IMR-90 (cell line): Measurements from ENCODE around the gene IRF2BP2. TPM values are rescaled to one million over a fixed set of nuclear protein-coding genes. Genes with fewer than 3 reads are reported as not detected.

ENCODE experiments used
- ATAC-seq: fragments of 200-7000 bp; cut with Tn5 transposase; 2 replicates; pipeline ENCODE4 v1.9.1; 2020; ENCODE audit warnings: low read depth, mild to moderate bottlenecking, moderate library complexity
- BruUV-seq: library from RNA; stranded (reverse); fragments of 400-500 nt; replicated peaks from 2 replicates; lab custom pipeline; 2021; lab: Mats Ljungman, UMichigan
- CTCF ChIA-PET: fragments of 300-600 bp; formaldehyde crosslinking; extraction: SDS; loops from one replicate; lab custom pipeline; 2021; ENCODE audit warnings: antibody characterized with exemption; lab: Yijun Ruan, JAX
- POLR2A ChIA-PET: fragments of 300-600 bp; sonication (Branson Sonifier 250); formaldehyde crosslinking; loops from one replicate; lab custom pipeline; 2022; ENCODE audit warnings: antibody characterized with exemption; ENCODE audit not compliant: unreplicated experiment; lab: Charles Lee
- DNase-seq: peaks from one replicate; pipeline ENCODE4 v3.0.0; 2013
- H2AFZ ChIP-seq: replicated peaks from 2 replicates; pipeline ENCODE3; 2013; ENCODE audit warnings: low read length, mild to moderate bottlenecking; ENCODE audit not compliant: poor library complexity
- H2AK5ac ChIP-seq: 2 replicates; pipeline ENCODE4 v1.6.1; 2013; ENCODE audit warnings: low read depth, low read length, inconsistent platforms
- H2AK9ac ChIP-seq: replicated peaks from 2 replicates; pipeline ENCODE3; 2013; ENCODE audit warnings: mild to moderate bottlenecking, low read depth, low read length, moderate library complexity; ENCODE audit not compliant: poor library complexity
- H2BK120ac ChIP-seq: 2 replicates; pipeline ENCODE4 v1.6.1; 2013; ENCODE audit warnings: low read depth, low read length, inconsistent platforms
- H2BK15ac ChIP-seq: 3 replicates; pipeline ENCODE4 v1.6.1; 2013; ENCODE audit warnings: low read depth, low read length, inconsistent platforms
- H2BK20ac ChIP-seq: 2 replicates; pipeline ENCODE4 v1.6.1; 2013; ENCODE audit warnings: low read depth, mild to moderate bottlenecking, inconsistent platforms, low read length, moderate library complexity
- H2BK5ac ChIP-seq: 2 replicates; pipeline ENCODE4 v1.6.1; 2013; ENCODE audit warnings: mild to moderate bottlenecking, low read depth, low read length, inconsistent platforms; ENCODE audit not compliant: poor library complexity, severe bottlenecking
- H3K14ac ChIP-seq: replicated peaks from 2 replicates; pipeline ENCODE4 v1.6.1; 2013; ENCODE audit warnings: low read depth, low read length, inconsistent platforms
- H3K18ac ChIP-seq: 2 replicates; pipeline ENCODE4 v1.6.1; 2013; ENCODE audit warnings: low read depth, low read length, control low read depth
- H3K23ac ChIP-seq: 2 replicates; pipeline ENCODE4 v1.6.1; 2013; ENCODE audit warnings: low read depth, low read length, inconsistent platforms
- H3K27ac ChIP-seq: 2 replicates; pipeline ENCODE4 v1.5.1; 2013; ENCODE audit warnings: mild to moderate bottlenecking, control low read depth, low read length; ENCODE audit not compliant: insufficient read depth
- H3K27me3 ChIP-seq: 2 replicates; pipeline ENCODE4 v1.6.1; 2013; ENCODE audit warnings: low read length; ENCODE audit not compliant: control insufficient read depth, insufficient read depth
- H3K36me3 ChIP-seq: 2 replicates; pipeline ENCODE4 v1.6.1; 2013; ENCODE audit warnings: low read length, mixed read lengths; ENCODE audit not compliant: control insufficient read depth, insufficient read depth
- H3K4ac ChIP-seq: 2 replicates; pipeline ENCODE4 v1.6.1; 2013; ENCODE audit warnings: low read depth, low read length, inconsistent platforms
- H3K4me1 ChIP-seq: 2 replicates; pipeline ENCODE4 v1.6.1; 2013; ENCODE audit warnings: low read length, mixed read lengths; ENCODE audit not compliant: control insufficient read depth, insufficient read depth
- H3K4me2 ChIP-seq: 2 replicates; pipeline ENCODE4 v1.6.1; 2013; ENCODE audit warnings: low read depth, mild to moderate bottlenecking, control low read depth, low read length, moderate library complexity
- H3K4me3 ChIP-seq: 2 replicates; pipeline ENCODE4 v1.5.1; 2013; ENCODE audit warnings: low read depth, mild to moderate bottlenecking, control low read depth, low read length, moderate library complexity; ENCODE audit not compliant: insufficient read depth
- H3K56ac ChIP-seq: 2 replicates; pipeline ENCODE4 v1.6.1; 2013; ENCODE audit warnings: low read length, inconsistent platforms; ENCODE audit not compliant: insufficient read depth; ENCODE audit errors: extremely low read depth
- H3K79me1 ChIP-seq, 2 experiments: 2 replicates each; pipeline ENCODE4 v1.6.1; 2013; ENCODE audit warnings: low read length in 2 of 2, inconsistent platforms in 1 of 2, low read depth in 1 of 2
- H3K9ac ChIP-seq: 2 replicates; pipeline ENCODE4 v1.6.1; 2013; ENCODE audit warnings: low read depth, low read length, control low read depth
- H3K9me1 ChIP-seq: 2 replicates; pipeline ENCODE4 v1.6.1; 2013; ENCODE audit warnings: low read length, inconsistent platforms; ENCODE audit not compliant: insufficient read depth
- H3K9me3 ChIP-seq: 2 replicates; pipeline ENCODE4 v1.6.1; 2013; ENCODE audit warnings: low read length; ENCODE audit not compliant: control insufficient read depth, insufficient read depth
- H4K20me1 ChIP-seq: 2 replicates; pipeline ENCODE4 v1.6.1; 2013; ENCODE audit warnings: low read length, inconsistent platforms; ENCODE audit not compliant: insufficient read depth
- H4K5ac ChIP-seq: 2 replicates; pipeline ENCODE4 v1.6.1; 2013; ENCODE audit warnings: mild to moderate bottlenecking, low read depth, low read length, control low read depth
- H4K8ac ChIP-seq, 2 experiments: 2 replicates each; pipeline ENCODE4 v1.6.1; 2013; ENCODE audit warnings: low read depth in 2 of 2, low read length in 2 of 2, control low read depth in 1 of 2, inconsistent platforms in 1 of 2
- H4K91ac ChIP-seq: 2 replicates; pipeline ENCODE4 v1.6.1; 2013; ENCODE audit warnings: low read depth, low read length, inconsistent platforms; ENCODE audit not compliant: insufficient read depth
- BHLHE40 ChIP-seq: fragments of 150-350 bp; IDR thresholded peaks from 2 replicates; pipeline ENCODE4 v1.6.1; 2016; ENCODE audit warnings: mild to moderate bottlenecking, low read depth, low read length
- CEBPB ChIP-seq: IDR thresholded peaks from 2 replicates; pipeline ENCODE4 v1.6.1; 2012; ENCODE audit warnings: low read depth, low read length, improper control_type of control experiment
- CHD1 ChIP-seq: IDR thresholded peaks from 2 replicates; pipeline ENCODE4 v1.6.1; 2012; ENCODE audit warnings: low read depth, low read length, improper control_type of control experiment
- FOS ChIP-seq: fragments of 150-350 bp; IDR thresholded peaks from 2 replicates; pipeline ENCODE4 v1.6.1; 2016; ENCODE audit warnings: low read depth, low read length
- MAFK ChIP-seq: IDR thresholded peaks from 2 replicates; pipeline ENCODE4 v1.6.1; 2012; ENCODE audit warnings: low read depth, low read length, improper control_type of control experiment
- MAZ ChIP-seq: IDR thresholded peaks from 2 replicates; pipeline ENCODE4 v1.6.1; 2012; ENCODE audit warnings: low read depth, mild to moderate bottlenecking, low read length, improper control_type of control experiment, moderate library complexity, borderline replicate concordance
- MXI1 ChIP-seq: IDR thresholded peaks from 2 replicates; pipeline ENCODE4 v1.6.1; 2012; ENCODE audit warnings: low read depth, mild to moderate bottlenecking, low read length, moderate library complexity, borderline replicate concordance
- NFE2L2 ChIP-seq: fragments of 150-350 bp; IDR thresholded peaks from 2 replicates; pipeline ENCODE4 v1.6.1; 2016; ENCODE audit warnings: low read depth, mild to moderate bottlenecking, low read length
- POLR2A ChIP-seq: IDR thresholded peaks from 2 replicates; pipeline ENCODE4 v1.6.1; 2012; ENCODE audit warnings: mild to moderate bottlenecking, low read depth, low read length
- RAD21 ChIP-seq: IDR thresholded peaks from 2 replicates; pipeline ENCODE4 v1.6.1; 2012; ENCODE audit warnings: low read length, improper control_type of control experiment
- RCOR1 ChIP-seq: IDR thresholded peaks from 2 replicates; pipeline ENCODE4 v1.6.1; 2012; ENCODE audit warnings: mild to moderate bottlenecking, low read length, improper control_type of control experiment; ENCODE audit not compliant: insufficient replicate concordance
- RFX5 ChIP-seq: IDR thresholded peaks from 2 replicates; pipeline ENCODE4 v1.8.0; 2012; ENCODE audit warnings: low read depth, mild to moderate bottlenecking, low read length, moderate library complexity
- SMC3 ChIP-seq: fragments of 150-350 bp; IDR thresholded peaks from 2 replicates; pipeline ENCODE4 v1.6.1; 2016; ENCODE audit warnings: low read depth, mild to moderate bottlenecking, antibody characterized with exemption, low read length, moderate library complexity
- WGBS, 2 experiments: methylation state at CpG; one replicate each; pipeline versions ENCODE4 v1.1.5 to v1.1.7; 2013; ENCODE audit warnings: missing lambda C conversion rate in 2 of 2; ENCODE audit not compliant: insufficient read length in 1 of 2; ENCODE audit errors: extremely low coverage in 2 of 2; 5-methylcytosine and 5-hydroxymethylcytosine counted together
- dilution Hi-C: fragments of 300-500 bp; cut with HindIII; formaldehyde crosslinking; loops from one replicate; pipeline ENCODE4 v1.14.3; 2018; ENCODE audit warnings: low sequenced_read_pairs; ENCODE audit not compliant: unreplicated experiment
- in situ Hi-C: fragments of 300-500 bp; cut with MboI; formaldehyde crosslinking; loops from 3 replicates; pipeline ENCODE4 v1.14.3; 2019; ENCODE audit warnings: low sequenced_read_pairs, inconsistent platforms, mixed read lengths
- intact Hi-C: fragments of 100-400 bp; cut with micrococcal nuclease; formaldehyde crosslinking; loops from 2 replicates; pipeline ENCODE4 v1.10.0; 2022
- polyA plus RNA-seq, 3 experiments: library from polyadenylated mRNA; depleted of rRNA; stranded (reverse); fragments of >200 nt; gene quantifications; 2 replicates each; pipeline ENCODE4 v1.2.3, GENCODE V29; 2012; ENCODE audit warnings: low replicate concordance in 1 of 3
- total RNA-seq: library from RNA; depleted of rRNA; stranded (reverse); fragments of >200 nt; gene quantifications from 2 replicates; pipeline ENCODE4 v1.2.3, GENCODE V29; 2012
- TF ChIP-seq, protein P1 (sequence below): conservative IDR thresholded peaks from 2 replicates; pipeline ENCODE4 v1.5.1; 2012; ENCODE audit warnings: mild to moderate bottlenecking, low read depth, low read length, improper control_type of control experiment
- TF ChIP-seq, protein P2 (sequence below): fragments of 150-350 bp; IDR thresholded peaks from 2 replicates; pipeline ENCODE4 v1.6.1; 2016; ENCODE audit warnings: low read depth, mild to moderate bottlenecking, low read length, moderate library complexity, borderline replicate concordance
- TF ChIP-seq, protein P3 (sequence below): fragments of 150-350 bp; IDR thresholded peaks from 2 replicates; pipeline ENCODE4 v1.6.1; 2017; ENCODE audit warnings: mild to moderate bottlenecking, antibody characterized with exemption, low read length, low read depth

IRF2BP2 gene
- total and polyA plus RNA-seq, 2 of the 4 experiments (the other 2 are of a cell fraction): 47.0 to 66.6 TPM

DNA sequence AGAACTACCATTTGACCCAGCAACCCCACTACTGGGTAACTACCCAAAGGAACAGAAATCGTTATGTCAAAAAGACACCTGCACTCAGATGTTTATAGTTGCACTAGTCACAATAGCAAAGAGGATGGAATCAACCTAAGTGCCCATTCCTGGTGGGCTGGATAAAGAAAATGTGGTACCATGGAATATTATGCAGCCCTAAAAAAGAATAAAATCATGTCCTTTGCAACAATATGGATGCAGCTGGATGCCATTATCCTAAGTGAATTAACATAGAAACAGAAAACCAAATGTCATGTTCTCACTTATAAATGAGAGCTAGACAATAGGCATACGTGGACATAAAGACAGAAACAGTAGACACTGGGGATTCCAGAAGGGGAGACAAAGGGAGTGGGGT is 32.5 kb upstream of the IRF2BP2 start:
- intact Hi-C loops: loop anchor here (5.0 kb wide), 1 partner anchor 40 kb away; no protein-coding TSS in a partner anchor
- no peak for TF ChIP-seq CHD1
- TF ChIP-seq, protein P1, sequence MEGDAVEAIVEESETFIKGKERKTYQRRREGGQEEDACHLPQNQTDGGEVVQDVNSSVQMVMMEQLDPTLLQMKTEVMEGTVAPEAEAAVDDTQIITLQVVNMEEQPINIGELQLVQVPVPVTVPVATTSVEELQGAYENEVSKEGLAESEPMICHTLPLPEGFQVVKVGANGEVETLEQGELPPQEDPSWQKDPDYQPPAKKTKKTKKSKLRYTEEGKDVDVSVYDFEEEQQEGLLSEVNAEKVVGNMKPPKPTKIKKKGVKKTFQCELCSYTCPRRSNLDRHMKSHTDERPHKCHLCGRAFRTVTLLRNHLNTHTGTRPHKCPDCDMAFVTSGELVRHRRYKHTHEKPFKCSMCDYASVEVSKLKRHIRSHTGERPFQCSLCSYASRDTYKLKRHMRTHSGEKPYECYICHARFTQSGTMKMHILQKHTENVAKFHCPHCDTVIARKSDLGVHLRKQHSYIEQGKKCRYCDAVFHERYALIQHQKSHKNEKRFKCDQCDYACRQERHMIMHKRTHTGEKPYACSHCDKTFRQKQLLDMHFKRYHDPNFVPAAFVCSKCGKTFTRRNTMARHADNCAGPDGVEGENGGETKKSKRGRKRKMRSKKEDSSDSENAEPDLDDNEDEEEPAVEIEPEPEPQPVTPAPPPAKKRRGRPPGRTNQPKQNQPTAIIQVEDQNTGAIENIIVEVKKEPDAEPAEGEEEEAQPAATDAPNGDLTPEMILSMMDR: no peak
- no peak for TF ChIP-seq MAZ
- no peak for TF ChIP-seq MAFK
- TF ChIP-seq RCOR1: no peak
- no peak for TF ChIP-seq BHLHE40
- TF ChIP-seq NFE2L2: no peak
- TF ChIP-seq RFX5: no peak
- no peak for TF ChIP-seq CEBPB
- TF ChIP-seq FOS: no peak
- TF ChIP-seq SMC3: no peak
- TF ChIP-seq MXI1: no peak
- no peak for TF ChIP-seq RAD21
- TF ChIP-seq, protein P2, sequence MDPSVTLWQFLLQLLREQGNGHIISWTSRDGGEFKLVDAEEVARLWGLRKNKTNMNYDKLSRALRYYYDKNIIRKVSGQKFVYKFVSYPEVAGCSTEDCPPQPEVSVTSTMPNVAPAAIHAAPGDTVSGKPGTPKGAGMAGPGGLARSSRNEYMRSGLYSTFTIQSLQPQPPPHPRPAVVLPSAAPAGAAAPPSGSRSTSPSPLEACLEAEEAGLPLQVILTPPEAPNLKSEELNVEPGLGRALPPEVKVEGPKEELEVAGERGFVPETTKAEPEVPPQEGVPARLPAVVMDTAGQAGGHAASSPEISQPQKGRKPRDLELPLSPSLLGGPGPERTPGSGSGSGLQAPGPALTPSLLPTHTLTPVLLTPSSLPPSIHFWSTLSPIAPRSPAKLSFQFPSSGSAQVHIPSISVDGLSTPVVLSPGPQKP: no peak
- TF ChIP-seq, protein P3, sequence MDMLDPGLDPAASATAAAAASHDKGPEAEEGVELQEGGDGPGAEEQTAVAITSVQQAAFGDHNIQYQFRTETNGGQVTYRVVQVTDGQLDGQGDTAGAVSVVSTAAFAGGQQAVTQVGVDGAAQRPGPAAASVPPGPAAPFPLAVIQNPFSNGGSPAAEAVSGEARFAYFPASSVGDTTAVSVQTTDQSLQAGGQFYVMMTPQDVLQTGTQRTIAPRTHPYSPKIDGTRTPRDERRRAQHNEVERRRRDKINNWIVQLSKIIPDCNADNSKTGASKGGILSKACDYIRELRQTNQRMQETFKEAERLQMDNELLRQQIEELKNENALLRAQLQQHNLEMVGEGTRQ: no peak
- TF ChIP-seq POLR2A: no peak
- H3K4ac ChIP-seq: no peak overlapping the region
- no peak overlapping the region for H2AK9ac ChIP-seq
- no peaks in the 10 kb centered on the region for H3K36me3 ChIP-seq
- no peak overlapping the region for H3K14ac ChIP-seq
- CTCF ChIA-PET: interaction anchor here (0.6 kb wide), 2 partner anchors 45 to 765 kb away, joined by 3 to 6 read pairs; no protein-coding TSS in a partner anchor
- H3K9me3 ChIP-seq: peaks cover 3% of the 10 kb centered on the region
- no peak overlapping the region for H3K4me3 ChIP-seq
- BruUV-seq: no TSS peak
- H2AK5ac ChIP-seq: no peak overlapping the region
- no peaks in the 10 kb centered on the region for H3K27me3 ChIP-seq
- POLR2A ChIA-PET: no interaction called here
- H2BK120ac ChIP-seq: no peak overlapping the region
- no peaks in the 10 kb centered on the region for H3K4me1 ChIP-seq
- no peak for DNase-seq
- no peak overlapping the region for H3K27ac ChIP-seq
- H2BK20ac ChIP-seq: no peak overlapping the region
- H3K79me1 ChIP-seq: no peaks in the 10 kb centered on the region
- in situ Hi-C loops: no loop called here
- peaks cover 4% of the 10 kb centered on the region; the same call in 1 of the 2 replicates for H3K9me1 ChIP-seq
- ATAC-seq: no peak
- H3K23ac ChIP-seq: no peak overlapping the region
- no peak overlapping the region for H4K8ac ChIP-seq
- H2AFZ ChIP-seq: no peak overlapping the region
- H4K20me1 ChIP-seq: no peaks in the 10 kb centered on the region
- dilution Hi-C loops: no loop called here
- no peak overlapping the region for H3K56ac ChIP-seq
- WGBS, 2 experiments: no CpG with 5 or more reads among the region's 2 CpGs
- H3K18ac ChIP-seq: no peak overlapping the region
- H4K91ac ChIP-seq: no peak overlapping the region
- no peak overlapping the region for H4K5ac ChIP-seq
- no peak overlapping the region for H3K4me2 ChIP-seq
- H2BK5ac ChIP-seq: no peak overlapping the region
- H2BK15ac ChIP-seq: no peak overlapping the region
- no peak overlapping the region for H3K9ac ChIP-seq
